H9 (cell line): ENCODE results near the gene DDX24. TPM values are rescaled to one million over a fixed set of nuclear protein-coding genes. Genes with fewer than 3 reads are reported as not detected.

Experiments used
- DNase-seq: peaks from one replicate; pipeline ENCODE4 v3.0.0-alpha.2; 2017
- H2AFZ ChIP-seq: one replicate; pipeline ENCODE4 v1.6.1; 2013; ENCODE audit warnings: mild to moderate bottlenecking, low read length, control low read depth, moderate library complexity
- H2AK5ac ChIP-seq: 2 replicates; pipeline ENCODE4 v1.6.1; 2013; ENCODE audit warnings: low read length, control low read depth, mixed read lengths; ENCODE audit not compliant: insufficient read length
- H2BK120ac ChIP-seq: one replicate; pipeline ENCODE4 v1.6.1; 2013; ENCODE audit warnings: low read depth, mild to moderate bottlenecking, low read length, control low read depth, inconsistent platforms; ENCODE audit not compliant: poor library complexity, severe bottlenecking
- H2BK12ac ChIP-seq: 2 replicates; pipeline ENCODE4 v1.6.1; 2013; ENCODE audit warnings: low read length, control low read depth, mixed read lengths, low read depth; ENCODE audit not compliant: insufficient read length
- H2BK15ac ChIP-seq: 2 replicates; pipeline ENCODE4 v1.6.1; 2013; ENCODE audit warnings: low read depth, low read length, control low read depth
- H2BK20ac ChIP-seq: one replicate; pipeline ENCODE4 v1.6.1; 2013; ENCODE audit warnings: low read depth, mild to moderate bottlenecking, low read length, control low read depth, inconsistent platforms; ENCODE audit not compliant: poor library complexity, severe bottlenecking
- H2BK5ac ChIP-seq: 2 replicates; pipeline ENCODE4 v1.6.1; 2013; ENCODE audit warnings: low read length, control low read depth, mixed read lengths; ENCODE audit not compliant: insufficient read length
- H3K14ac ChIP-seq: 2 replicates; pipeline ENCODE4 v1.6.1; 2013; ENCODE audit warnings: low read length, control low read depth; ENCODE audit not compliant: insufficient read depth
- H3K18ac ChIP-seq: 2 replicates; pipeline ENCODE4 v1.6.1; 2013; ENCODE audit warnings: low read depth, mild to moderate bottlenecking, mixed read lengths, low read length, control low read depth; ENCODE audit not compliant: insufficient read length
- H3K23ac ChIP-seq: 2 replicates; pipeline ENCODE4 v1.6.1; 2013; ENCODE audit warnings: low read length, control low read depth, mixed read lengths, low read depth; ENCODE audit not compliant: insufficient read length
- H3K23me2 ChIP-seq: 2 replicates; pipeline ENCODE4 v1.6.1; 2013; ENCODE audit warnings: low read depth, mild to moderate bottlenecking, mixed read lengths, low read length, control low read depth; ENCODE audit not compliant: insufficient read length, poor library complexity, severe bottlenecking
- H3K27ac ChIP-seq: 2 replicates; pipeline ENCODE4 v1.5.1; 2013; ENCODE audit warnings: low read length, control low read depth, mixed read lengths, low read depth; ENCODE audit not compliant: insufficient read length
- H3K27me3 ChIP-seq: 2 replicates; pipeline ENCODE4 v1.6.1; 2013; ENCODE audit warnings: low read length, control low read depth, inconsistent platforms; ENCODE audit not compliant: insufficient read depth
- H3K4ac ChIP-seq: 2 replicates; pipeline ENCODE4 v1.6.1; 2013; ENCODE audit warnings: low read depth, mild to moderate bottlenecking, control low read depth, inconsistent platforms, low read length, moderate library complexity
- H3K4me1 ChIP-seq: 2 replicates; pipeline ENCODE4 v1.6.1; 2013; ENCODE audit warnings: low read length, control low read depth, inconsistent platforms; ENCODE audit not compliant: insufficient read depth
- H3K4me2 ChIP-seq: 2 replicates; pipeline ENCODE4 v1.6.1; 2013; ENCODE audit warnings: low read length, control low read depth, mixed read lengths; ENCODE audit not compliant: insufficient read length, insufficient read depth
- H3K56ac ChIP-seq: 2 replicates; pipeline ENCODE4 v1.6.1; 2013; ENCODE audit warnings: low read depth, mild to moderate bottlenecking, mixed read lengths, low read length, control low read depth; ENCODE audit not compliant: insufficient read length
- H3K79me1 ChIP-seq: 2 replicates; pipeline ENCODE4 v1.6.1; 2013; ENCODE audit warnings: low read depth, mild to moderate bottlenecking, moderate library complexity, low read length, control low read depth, inconsistent platforms; ENCODE audit not compliant: insufficient read depth, poor library complexity, severe bottlenecking
- H3K79me2 ChIP-seq: 2 replicates; pipeline ENCODE4 v1.6.1; 2013; ENCODE audit warnings: low read length, control low read depth, inconsistent platforms; ENCODE audit not compliant: insufficient read depth
- H3K9ac ChIP-seq: 2 replicates; pipeline ENCODE4 v1.6.1; 2013; ENCODE audit warnings: low read length, control low read depth, mixed read lengths; ENCODE audit not compliant: insufficient read length; ENCODE audit errors: extremely low read depth
- H3K9me3 ChIP-seq: one replicate; pipeline ENCODE4 v1.6.1; 2013; ENCODE audit warnings: low read depth, low read length, inconsistent platforms; ENCODE audit not compliant: control insufficient read depth
- H3T11ph ChIP-seq: one replicate; pipeline ENCODE4 v1.6.1; 2013; ENCODE audit warnings: mild to moderate bottlenecking, low read length, control low read depth, inconsistent platforms
- H4K20me1 ChIP-seq: one replicate; pipeline ENCODE4 v1.6.1; 2013; ENCODE audit not compliant: control insufficient read depth, insufficient read length, insufficient read depth
- H4K5ac ChIP-seq: 2 replicates; pipeline ENCODE4 v1.6.1; 2013; ENCODE audit warnings: low read depth, mild to moderate bottlenecking, mixed read lengths, low read length, control low read depth; ENCODE audit not compliant: insufficient read length
- H4K8ac ChIP-seq: replicated peaks from 2 replicates; pipeline ENCODE4 v1.6.1; 2013; ENCODE audit warnings: low read length, control low read depth, mixed read lengths, low read depth; ENCODE audit not compliant: insufficient read length
- H4K91ac ChIP-seq: 2 replicates; pipeline ENCODE4 v1.6.1; 2013; ENCODE audit warnings: low read depth, mild to moderate bottlenecking, moderate library complexity, mixed read lengths, low read length, control low read depth; ENCODE audit not compliant: insufficient read length
- H3K27ac Mint-ChIP-seq, 3 experiments: 2 replicates in 2 of 3; 3 replicates in 1 of 3; pipeline ENCODE4 v1.8.0; 2020 to 2021; ENCODE audit warnings: mixed read lengths in 3 of 3, mild to moderate bottlenecking in 1 of 3, moderate library complexity in 1 of 3
- H3K27me3 Mint-ChIP-seq: 2 replicates; pipeline ENCODE4 v1.8.0; 2021; ENCODE audit warnings: low read depth, mild to moderate bottlenecking, moderate library complexity, mixed read lengths
- H3K36me3 Mint-ChIP-seq, 3 experiments: 2 replicates in 2 of 3; 3 replicates in 1 of 3; pipeline ENCODE4 v1.8.0; 2020 to 2021; ENCODE audit warnings: low read depth in 3 of 3, mixed read lengths in 3 of 3; ENCODE audit not compliant: insufficient read depth in 1 of 3
- H3K4me1 Mint-ChIP-seq, 2 experiments: 2 replicates each; pipeline ENCODE4 v1.8.0; 2020; ENCODE audit warnings: mixed read lengths in 2 of 2
- H3K4me3 Mint-ChIP-seq, 2 experiments: 2 replicates in 1 of 2; 3 replicates in 1 of 2; pipeline ENCODE4 v1.8.0; 2020 to 2021; ENCODE audit warnings: mild to moderate bottlenecking in 2 of 2, mixed read lengths in 2 of 2, moderate library complexity in 1 of 2
- H3K9me3 Mint-ChIP-seq, 2 experiments: 2 replicates in 1 of 2; 3 replicates in 1 of 2; pipeline ENCODE4 v1.8.0; 2020; ENCODE audit warnings: mild to moderate bottlenecking in 2 of 2, mixed read lengths in 2 of 2, moderate library complexity in 1 of 2
- CTCF ChIP-seq: fragments of 200-600 bp; sonication (generic); conservative IDR thresholded peaks from 3 replicates; pipeline ENCODE4 v1.8.0; 2021; ENCODE audit warnings: antibody characterized with exemption, mild to moderate bottlenecking
- WGBS: extraction: QIAGEN DNeasy Blood & Tissue Kit; methylation state at CpG from one replicate; pipeline ENCODE4 v1.1.7; 2013; ENCODE audit warnings: missing lambda C conversion rate, low lambda C conversion rate, mixed read lengths; ENCODE audit not compliant: insufficient read length; ENCODE audit errors: extremely low coverage; 5-methylcytosine and 5-hydroxymethylcytosine counted together
- total RNA-seq: library from RNA; stranded (reverse); gene quantifications from 2 replicates; pipeline ENCODE4 v1.2.1, GENCODE V29; 2021

DDX24 gene
- total RNA-seq, 1 experiment from 2014 or later, result 172 TPM

- H3T11ph ChIP-seq, result no peak overlapping the region
- H3K23me2 ChIP-seq, result no peaks in the 10 kb centered on the region
- H3K27me3 ChIP-seq, result no peaks in the 10 kb centered on the region
- no peak for TF ChIP-seq CTCF
- no peak overlapping the region for H2BK12ac ChIP-seq
- H3K14ac ChIP-seq, result no peak overlapping the region; the same call in 1 of the 2 replicates
- no peak overlapping the region for H4K91ac ChIP-seq
- no peaks in the 10 kb centered on the region for H3K79me2 ChIP-seq
- H2BK120ac ChIP-seq, result no peak overlapping the region
- no peaks in the 10 kb centered on the region for H3K4me1 ChIP-seq
- peak overlapping the region in 2 of 3 experiments; percentile 0 to 58; a peak in 1 of 7 replicates for H3K27ac Mint-ChIP-seq
- H3K4me2 ChIP-seq, result no peak overlapping the region
- WGBS, result no CpG with 5 or more reads among the region's 13 CpGs
- H3K18ac ChIP-seq, result no peak overlapping the region
- H2BK15ac ChIP-seq, result no peak overlapping the region
- H3K27ac ChIP-seq, result no peak overlapping the region
- H3K27me3 Mint-ChIP-seq, result no peaks in the 10 kb centered on the region
- H3K23ac ChIP-seq, result no peak overlapping the region
- no peak overlapping the region for H2BK20ac ChIP-seq
- H4K8ac ChIP-seq, result no peak overlapping the region
- H3K79me1 ChIP-seq, result no peaks in the 10 kb centered on the region
- no peak overlapping the region for H3K56ac ChIP-seq
- H2AK5ac ChIP-seq, result no peak overlapping the region
- peaks cover 0 to 48% (median 35%) of the 10 kb centered on the region in 3 experiments for H3K36me3 Mint-ChIP-seq
- no peak overlapping the region for H3K9ac ChIP-seq
- no peak overlapping the region for H2AFZ ChIP-seq
- peaks cover 11 to 13% of the 10 kb centered on the region in 2 experiments for H3K4me1 Mint-ChIP-seq
- no peak overlapping the region for H4K5ac ChIP-seq
- no peak overlapping the region for H2BK5ac ChIP-seq
- DNase-seq, result no peak
- H3K9me3 Mint-ChIP-seq, result no peaks in the 10 kb centered on the region
- no peak overlapping the region for H3K4ac ChIP-seq
- peak overlapping the region in 1 of 2 experiments; percentile 3; a peak in 1 of 5 replicates for H3K4me3 Mint-ChIP-seq
- H3K9me3 ChIP-seq, result no peaks in the 10 kb centered on the region
- H4K20me1 ChIP-seq, result no peaks in the 10 kb centered on the region
These were observed 40.2 kb downstream of the DDX24 start for GRCh38 chr14:94040796-94041195.
